Measurements from ENCODE around the gene IGF2BP3.

The IGF2BP3 gene

GRCh38 chr7:23261843-23262452, 208.3 kb downstream of the IGF2BP3 start:
- peak; percentile 88 for TF ChIP-seq CTCF (IDR thresholded peaks at IDR 0.05; ENCODE audit: insufficient read depth, low read depth, low read length, missing control alignments)
- H3K4me3 ChIP-seq (ENCODE audit: low read depth, low read length): no peak overlapping the region
- peak; percentile 82 for DNase-seq (ENCODE audit: low read depth)

GRCh38 chr7:23260371-23260770, 209.9 kb downstream of the IGF2BP3 start:
- DNase-seq (ENCODE audit: low read depth): no peak
- no peak overlapping the region for H3K4me3 ChIP-seq (ENCODE audit: low read depth, low read length)
- TF ChIP-seq CTCF (IDR thresholded peaks at IDR 0.05; ENCODE audit: insufficient read depth, low read depth, low read length, missing control alignments): no peak

All from GM12865 (cell line).